GM12891 (cell line): ENCODE measurements around the gene TGFBI.

Experiments
- POLR2A ChIP-seq: IDR thresholded peaks from 2 replicates; pipeline ENCODE4 v1.6.1; 2011; ENCODE audit warnings: low read depth, low read length, control low read depth
- POLR2AphosphoS5 ChIP-seq: IDR thresholded peaks from 2 replicates; pipeline ENCODE4 v1.6.1; 2011; ENCODE audit warnings: low read depth, low read length, control low read depth
- SPI1 ChIP-seq: IDR thresholded peaks from 2 replicates; pipeline ENCODE4 v1.6.1; 2011; ENCODE audit warnings: low read depth, low read length, control low read depth
- TAF1 ChIP-seq: IDR thresholded peaks from 2 replicates; pipeline ENCODE4 v1.6.1; 2011; ENCODE audit warnings: low read depth, low read length, control low read depth

DNA sequence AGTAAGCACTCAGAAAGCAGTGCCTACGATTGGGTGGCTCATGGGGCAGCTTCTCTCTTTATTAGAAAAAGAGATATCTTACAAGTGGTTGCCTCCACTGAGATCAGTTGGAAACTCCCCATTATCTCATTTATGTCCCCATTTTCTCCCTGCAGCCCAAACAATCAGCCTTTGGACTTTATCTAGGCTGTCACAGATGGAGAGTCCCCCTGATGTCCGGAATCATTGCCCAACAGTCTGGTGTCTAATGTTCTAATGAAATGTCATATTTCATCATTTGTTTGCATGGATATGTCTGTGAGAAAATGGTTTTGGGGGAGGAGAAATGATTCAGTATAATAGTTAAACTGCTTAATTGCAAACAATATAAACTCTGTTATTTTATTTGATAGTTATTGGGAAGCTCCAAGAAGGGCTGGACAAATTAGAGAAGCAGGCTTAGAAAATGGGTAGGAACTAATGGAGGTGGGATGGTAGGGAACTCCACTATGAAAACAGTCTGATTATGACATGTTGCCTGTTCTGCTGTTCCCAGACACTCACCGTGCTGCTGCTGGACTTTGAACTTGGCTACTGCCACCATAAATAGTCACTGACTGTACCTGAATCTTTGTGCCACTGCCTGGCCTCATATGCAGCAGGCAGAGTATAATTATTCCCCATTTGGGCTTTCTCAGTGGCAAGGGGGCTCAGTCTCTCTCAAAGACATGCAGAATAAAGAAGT, 65.6 kb downstream of the TGFBI start:
- TF ChIP-seq POLR2A: no peak
- no peak for TF ChIP-seq SPI1
- TF ChIP-seq POLR2AphosphoS5: no peak
- TF ChIP-seq TAF1: no peak
